Transverse colon (tissue), 4 donors: ENCODE measurements around the gene NT5DC2.

Source experiments
- POLR2A ChIP-seq: fragments of 450-650 bp; IDR thresholded peaks from one replicate; pipeline ENCODE4 v1.6.1; 2016; ENCODE audit warnings: antibody characterized with exemption, mild to moderate bottlenecking, moderate library complexity
- POLR2AphosphoS5 ChIP-seq, 3 donors: sonication (generic); formaldehyde crosslinking; IDR thresholded peaks; one replicate each; pipeline ENCODE4 v1.6.1; 2016; ENCODE audit warnings: antibody characterized with exemption in 3 of 3
- TF ChIP-seq, protein P1 (sequence below), 5 experiments: fragments of 200-600 bp in 3 of 5; fragments of 450-650 bp in 2 of 5; sonication (generic) in 3 of 5; IDR thresholded peaks; 1 replicate in 2 of 5; 2 replicates in 3 of 5; pipeline ENCODE4 v1.5.1; 2016 to 2017; ENCODE audit warnings: antibody characterized with exemption in 5 of 5, inconsistent platforms in 3 of 5, mild to moderate bottlenecking in 2 of 5, moderate library complexity in 1 of 5

DNA sequence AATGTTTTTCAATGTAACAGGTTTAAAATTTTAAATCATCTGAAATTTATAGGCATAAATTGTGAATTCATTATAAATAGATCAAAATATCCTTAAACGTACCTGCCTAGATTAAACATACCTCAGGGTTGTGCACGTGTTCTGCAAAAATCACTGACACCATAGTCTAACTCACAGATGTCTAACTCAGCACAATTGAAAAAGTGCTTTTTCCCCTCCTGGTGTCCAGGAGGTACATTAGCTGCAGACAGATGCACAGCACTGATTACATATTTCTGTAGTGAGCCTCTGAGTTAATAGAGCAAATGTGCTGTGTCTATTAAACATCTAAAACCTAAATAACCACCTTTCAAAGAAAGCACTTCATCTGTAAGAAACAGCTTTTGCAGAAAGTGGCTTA, 13.5 kb upstream of the NT5DC2 start:
- TF ChIP-seq POLR2AphosphoS5 (IDR thresholded peaks at IDR 0.05) (no peak), POLR2A (no peak)
- TF ChIP-seq, protein P1, sequence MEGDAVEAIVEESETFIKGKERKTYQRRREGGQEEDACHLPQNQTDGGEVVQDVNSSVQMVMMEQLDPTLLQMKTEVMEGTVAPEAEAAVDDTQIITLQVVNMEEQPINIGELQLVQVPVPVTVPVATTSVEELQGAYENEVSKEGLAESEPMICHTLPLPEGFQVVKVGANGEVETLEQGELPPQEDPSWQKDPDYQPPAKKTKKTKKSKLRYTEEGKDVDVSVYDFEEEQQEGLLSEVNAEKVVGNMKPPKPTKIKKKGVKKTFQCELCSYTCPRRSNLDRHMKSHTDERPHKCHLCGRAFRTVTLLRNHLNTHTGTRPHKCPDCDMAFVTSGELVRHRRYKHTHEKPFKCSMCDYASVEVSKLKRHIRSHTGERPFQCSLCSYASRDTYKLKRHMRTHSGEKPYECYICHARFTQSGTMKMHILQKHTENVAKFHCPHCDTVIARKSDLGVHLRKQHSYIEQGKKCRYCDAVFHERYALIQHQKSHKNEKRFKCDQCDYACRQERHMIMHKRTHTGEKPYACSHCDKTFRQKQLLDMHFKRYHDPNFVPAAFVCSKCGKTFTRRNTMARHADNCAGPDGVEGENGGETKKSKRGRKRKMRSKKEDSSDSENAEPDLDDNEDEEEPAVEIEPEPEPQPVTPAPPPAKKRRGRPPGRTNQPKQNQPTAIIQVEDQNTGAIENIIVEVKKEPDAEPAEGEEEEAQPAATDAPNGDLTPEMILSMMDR (IDR thresholded peaks at IDR 0.05), result no peak
